Activated T-cell treated with anti-CD3 and anti-CD28 coated beads, Interleukin-2, amount 50 U/mL, for 4 hours (primary cell): Measurements from ENCODE around the gene SH3RF3. TPM values are rescaled to one million over a fixed set of nuclear protein-coding genes. Genes with fewer than 3 reads are reported as not detected.

Experiments used
- ATAC-seq, 2 donors: fragments of 200-7000 bp; cut with Tn5 transposase; one replicate each; pipeline ENCODE4 v1.10.0; 2021
- DNase-seq: peaks from one replicate; pipeline ENCODE4 v3.0.0-alpha.2; 2020
- H3K27me3 Mint-ChIP-seq: one replicate; pipeline ENCODE4 v1.8.0; 2021; ENCODE audit warnings: low read depth, mixed read lengths
- H3K36me3 Mint-ChIP-seq: one replicate; pipeline ENCODE4 v1.8.0; 2022; ENCODE audit warnings: mixed read lengths; ENCODE audit not compliant: insufficient read depth
- H3K4me1 Mint-ChIP-seq: one replicate; pipeline ENCODE4 v1.8.0; 2021; ENCODE audit warnings: low read depth, mixed read lengths
- H3K4me3 Mint-ChIP-seq: one replicate; pipeline ENCODE4 v1.8.0; 2021; ENCODE audit warnings: mild to moderate bottlenecking, moderate library complexity, mixed read lengths
- H3K9me3 Mint-ChIP-seq: one replicate; pipeline ENCODE4 v1.8.0; 2021; ENCODE audit warnings: mixed read lengths
- total RNA-seq, 3 donors: library from RNA; stranded (reverse); gene quantifications; one replicate each; pipeline ENCODE4 v1.2.1, GENCODE V29; 2021

SH3RF3 gene
- total RNA-seq, 3 donors from 2014 or later, result 0.33 to 0.98 (median 0.89) TPM

DNA sequence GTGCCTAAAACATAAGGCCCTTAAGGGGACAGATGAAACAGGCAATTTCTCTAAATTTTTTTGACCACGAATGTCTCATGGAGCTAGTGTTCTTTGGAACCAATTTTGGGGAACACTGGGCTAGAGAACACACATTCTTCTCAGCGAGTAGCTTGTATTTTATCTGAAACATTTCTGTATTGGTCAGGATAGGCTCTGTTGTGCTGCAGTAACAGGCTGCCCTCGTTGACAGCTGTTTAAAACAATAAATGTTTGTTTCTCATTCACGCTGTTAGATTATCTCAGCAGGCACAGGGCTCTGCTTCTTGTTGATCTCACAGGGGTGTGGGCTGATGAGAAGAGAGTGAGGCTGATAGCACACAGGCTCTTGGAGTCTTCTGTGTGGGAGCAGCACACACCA is 105.3 kb downstream of the SH3RF3 start:
- DNase-seq (no peak), ATAC-seq (no peak)
- H3K4me3 Mint-ChIP-seq, result no peak overlapping the region
- peaks cover 19% of the 10 kb centered on the region for H3K4me1 Mint-ChIP-seq
- peaks cover 14% of the 10 kb centered on the region for H3K27me3 Mint-ChIP-seq
- H3K36me3 Mint-ChIP-seq, result no peaks in the 10 kb centered on the region
- H3K9me3 Mint-ChIP-seq, result no peaks in the 10 kb centered on the region

DNA sequence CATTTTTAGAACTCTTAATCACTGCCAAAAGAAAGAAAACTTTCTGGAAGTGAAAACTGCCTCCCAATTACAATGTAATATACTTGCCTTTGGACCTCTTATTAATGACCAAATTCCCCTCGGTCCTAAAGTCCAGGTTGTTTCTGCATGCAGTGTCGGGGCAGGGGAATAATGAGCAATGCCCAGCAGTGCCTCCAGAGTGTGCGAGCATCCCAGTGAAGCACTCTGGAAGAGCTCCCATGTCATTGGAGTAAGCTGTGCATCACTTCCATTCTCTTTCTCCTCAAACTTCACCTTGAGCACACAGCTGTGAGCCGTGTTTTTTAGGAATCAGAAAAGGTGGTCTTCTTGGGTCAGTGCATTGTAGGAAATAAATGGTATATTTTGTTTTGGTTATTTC is 107.1 kb downstream of the SH3RF3 start:
- H3K4me1 Mint-ChIP-seq, result peaks cover 19% of the 10 kb centered on the region
- H3K9me3 Mint-ChIP-seq, result no peaks in the 10 kb centered on the region
- H3K36me3 Mint-ChIP-seq, result no peaks in the 10 kb centered on the region
- no peak overlapping the region for H3K4me3 Mint-ChIP-seq
- H3K27me3 Mint-ChIP-seq, result peaks cover 7% of the 10 kb centered on the region
- no peak for ATAC-seq
- no peak for DNase-seq

DNA sequence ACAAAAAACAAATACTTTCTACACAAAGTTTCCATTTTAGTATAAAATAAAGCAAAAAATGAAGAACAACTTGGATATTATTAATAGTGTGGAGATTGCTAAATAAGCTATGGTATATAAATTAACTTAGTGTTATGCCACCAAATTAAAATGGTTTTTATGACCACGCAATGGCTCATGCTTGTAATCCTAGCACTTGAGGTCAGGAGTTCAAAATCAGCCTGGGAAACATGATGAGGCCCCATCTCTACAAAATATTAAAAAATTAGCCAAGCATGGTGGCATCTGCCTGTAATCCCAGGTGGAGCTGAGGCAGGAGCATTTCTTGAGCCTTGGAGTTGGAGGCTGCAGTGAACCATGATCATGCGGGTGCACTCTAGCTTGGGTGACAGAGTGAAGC is 108.8 kb downstream of the SH3RF3 start:
- Mint-ChIP-seq H3K4me3 (no peak overlapping the region), H3K27me3 (peaks cover 7% of the 10 kb centered on the region), H3K4me1 (peaks cover 19% of the 10 kb centered on the region), H3K36me3 (no peaks in the 10 kb centered on the region), H3K9me3 (no peaks in the 10 kb centered on the region)
- ATAC-seq, result no peak
- DNase-seq, result no peak

DNA sequence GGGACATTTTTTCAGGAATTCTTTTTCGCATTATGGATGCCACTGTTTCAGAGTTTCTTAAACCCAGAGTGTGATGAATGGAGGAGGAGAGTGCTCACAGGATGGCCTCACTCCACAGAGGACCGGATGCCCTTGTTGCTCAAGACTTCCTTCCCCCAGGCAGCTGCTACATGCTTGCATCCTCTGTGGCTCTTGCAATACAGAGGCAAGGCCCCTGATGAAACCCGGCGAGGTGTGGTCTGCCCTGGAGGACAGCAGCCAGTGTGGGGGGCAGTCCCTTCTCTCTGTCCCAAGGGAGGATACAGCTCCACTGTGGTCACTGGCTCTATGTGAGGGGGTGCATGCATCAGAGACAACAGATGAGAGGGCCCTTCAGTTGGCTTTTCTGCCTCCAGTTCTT is 109.6 kb downstream of the SH3RF3 start:
- no peak overlapping the region for H3K4me3 Mint-ChIP-seq
- ATAC-seq, result peak; percentile 53 to 56

DNA sequence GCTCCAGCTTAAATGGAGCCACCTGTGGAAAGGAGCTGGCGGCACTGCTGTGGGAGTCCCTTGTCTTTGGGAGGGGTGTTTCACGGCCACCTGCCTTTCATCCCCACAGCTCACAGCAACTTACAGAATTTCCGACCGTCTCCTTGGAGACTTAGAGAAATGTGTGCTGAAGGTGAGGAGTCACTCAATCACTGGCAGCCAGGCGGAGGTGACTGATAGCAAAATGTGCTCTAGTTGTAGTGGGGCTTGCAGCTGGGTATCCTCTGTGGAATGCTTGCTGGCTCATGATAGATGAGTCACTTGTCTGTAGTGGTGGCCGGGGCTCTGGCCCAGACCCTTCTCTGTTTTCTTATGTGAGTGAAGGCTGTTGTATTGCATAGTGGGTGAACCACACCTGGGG is 110.7 kb downstream of the SH3RF3 start:
- Mint-ChIP-seq H3K27me3 (peaks cover 4% of the 10 kb centered on the region), H3K4me3 (no peak overlapping the region), H3K9me3 (no peaks in the 10 kb centered on the region), H3K36me3 (no peaks in the 10 kb centered on the region), H3K4me1 (peaks cover 19% of the 10 kb centered on the region)
- DNase-seq (no peak), ATAC-seq (no peak)

More for the DNA sequence above, 109.6 kb downstream of the SH3RF3 start:
- peaks cover 7% of the 10 kb centered on the region for H3K27me3 Mint-ChIP-seq
- peaks cover 19% of the 10 kb centered on the region for H3K4me1 Mint-ChIP-seq
- H3K9me3 Mint-ChIP-seq, result no peaks in the 10 kb centered on the region
- H3K36me3 Mint-ChIP-seq, result no peaks in the 10 kb centered on the region
- no peak for DNase-seq

DNA sequence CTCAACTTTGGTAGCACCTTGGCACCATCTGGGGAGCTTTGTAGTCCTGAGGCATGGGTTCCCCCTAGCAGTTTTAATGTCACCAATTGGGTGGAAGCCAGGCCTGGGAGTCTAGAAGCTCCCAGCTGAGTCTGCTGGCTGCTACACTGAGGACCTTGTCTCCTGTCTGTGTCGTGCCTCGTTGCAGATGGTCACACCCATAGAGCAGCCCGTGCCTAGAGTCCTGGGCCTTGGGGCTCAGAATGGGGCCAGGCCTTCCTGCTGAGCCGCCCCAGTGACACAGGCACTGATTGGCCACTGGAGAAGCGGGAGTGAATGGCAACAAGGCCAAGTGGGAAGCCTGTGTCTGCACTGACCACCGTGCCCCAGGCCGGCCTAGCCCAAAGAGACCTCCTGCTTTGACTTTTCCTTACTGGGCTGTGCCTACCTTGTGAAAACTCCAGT is 113.2 kb downstream of the SH3RF3 start:
- Mint-ChIP-seq H3K9me3 (no peaks in the 10 kb centered on the region), H3K4me3 (no peak overlapping the region), H3K27me3 (peaks cover 4% of the 10 kb centered on the region), H3K4me1 (peaks cover 13% of the 10 kb centered on the region), H3K36me3 (no peaks in the 10 kb centered on the region)
- ATAC-seq (no peak), DNase-seq (no peak)

DNA sequence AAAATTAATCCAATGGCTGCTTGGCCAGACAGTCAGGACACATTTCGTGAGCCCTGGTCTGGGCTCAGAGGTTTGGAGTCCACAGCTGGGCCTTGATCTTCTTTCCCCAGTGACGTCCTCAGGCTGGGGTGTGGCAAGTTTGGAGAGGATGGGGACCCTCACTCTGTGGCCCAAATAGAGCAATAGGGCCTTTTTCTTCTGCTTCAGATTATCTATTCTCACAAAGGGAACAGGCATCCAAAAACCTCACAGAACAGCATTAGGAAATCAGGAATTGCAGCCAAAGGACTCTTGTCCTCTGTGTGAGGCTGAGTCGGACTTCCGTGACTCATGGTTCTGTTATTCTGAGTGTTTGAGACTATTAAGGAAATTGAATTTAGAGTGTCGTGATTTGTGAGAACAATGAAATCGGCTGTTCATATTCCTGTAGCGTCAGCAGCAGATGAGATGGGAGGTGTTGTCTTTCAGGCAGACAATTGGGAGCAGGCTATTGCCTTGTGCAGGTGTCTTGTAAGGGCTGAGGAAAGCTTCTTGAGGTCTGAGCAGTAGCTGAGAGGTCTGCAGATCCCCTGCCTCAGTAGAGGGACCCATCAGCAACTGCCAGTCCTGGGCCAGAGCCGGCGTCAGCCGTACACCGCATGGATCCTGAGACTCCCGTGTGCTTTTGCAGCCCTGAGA is 113.8 kb downstream of the SH3RF3 start:
- Mint-ChIP-seq H3K36me3 (no peaks in the 10 kb centered on the region), H3K27me3 (peaks cover 4% of the 10 kb centered on the region), H3K4me3 (no peak overlapping the region), H3K9me3 (no peaks in the 10 kb centered on the region), H3K4me1 (peaks cover 13% of the 10 kb centered on the region)
- DNase-seq (no peak), ATAC-seq (no peak)

DNA sequence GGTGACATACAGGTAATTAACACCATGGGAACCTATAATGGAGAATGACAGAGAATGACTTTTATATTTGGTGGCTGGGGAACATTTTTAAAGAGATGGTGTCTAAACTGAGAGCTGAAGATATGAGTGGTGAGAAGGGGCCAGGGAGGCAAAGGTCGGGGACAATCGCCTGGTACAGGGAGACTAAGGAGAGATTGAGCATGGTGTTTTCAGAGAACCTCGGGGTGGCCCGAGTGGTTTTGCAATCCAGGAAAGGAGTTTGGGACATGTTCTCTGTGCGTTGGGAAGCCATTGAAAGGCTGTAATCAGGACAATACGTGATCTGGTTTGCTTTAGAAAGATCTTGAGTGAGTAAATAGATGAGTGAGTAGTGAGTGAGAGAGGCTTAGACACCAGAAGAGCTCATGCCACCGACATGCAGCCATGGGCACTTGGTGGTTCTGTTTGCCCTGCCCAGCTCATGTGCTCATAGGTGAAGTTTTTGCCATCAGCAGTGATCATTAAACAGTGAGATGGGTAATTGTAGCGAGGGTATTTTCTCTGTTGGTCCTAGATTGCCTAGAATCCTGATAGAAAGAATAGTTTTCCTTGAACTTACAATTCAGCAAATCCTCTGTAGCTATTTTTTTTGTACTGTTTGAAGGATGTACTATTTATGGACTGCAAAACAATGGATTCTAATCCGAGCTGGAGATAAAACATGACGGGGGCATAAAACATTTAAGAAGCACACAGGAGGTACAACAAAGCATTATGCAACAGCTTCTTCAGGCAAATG is 114.7 kb downstream of the SH3RF3 start:
- Mint-ChIP-seq H3K4me1 (peaks cover 7% of the 10 kb centered on the region), H3K36me3 (no peaks in the 10 kb centered on the region), H3K27me3 (peaks cover 4% of the 10 kb centered on the region), H3K9me3 (no peaks in the 10 kb centered on the region), H3K4me3 (no peak overlapping the region)
- no peak for DNase-seq
- no peak for ATAC-seq

DNA sequence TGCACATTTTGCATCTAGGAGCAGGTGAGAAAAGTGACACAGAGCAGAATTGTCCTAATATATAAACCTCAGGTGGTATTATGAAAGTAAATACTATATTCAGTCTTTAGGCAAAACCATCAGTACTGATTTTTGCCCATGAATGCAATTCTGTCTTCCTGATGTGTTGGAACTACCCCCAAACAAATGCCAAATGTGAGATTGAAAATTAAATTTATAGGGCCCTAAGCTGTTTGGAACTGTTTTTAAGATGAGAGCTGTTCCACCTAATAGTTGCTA is 115.2 kb downstream of the SH3RF3 start:
- no peak for ATAC-seq
- no peak overlapping the region for H3K4me3 Mint-ChIP-seq

DNA sequence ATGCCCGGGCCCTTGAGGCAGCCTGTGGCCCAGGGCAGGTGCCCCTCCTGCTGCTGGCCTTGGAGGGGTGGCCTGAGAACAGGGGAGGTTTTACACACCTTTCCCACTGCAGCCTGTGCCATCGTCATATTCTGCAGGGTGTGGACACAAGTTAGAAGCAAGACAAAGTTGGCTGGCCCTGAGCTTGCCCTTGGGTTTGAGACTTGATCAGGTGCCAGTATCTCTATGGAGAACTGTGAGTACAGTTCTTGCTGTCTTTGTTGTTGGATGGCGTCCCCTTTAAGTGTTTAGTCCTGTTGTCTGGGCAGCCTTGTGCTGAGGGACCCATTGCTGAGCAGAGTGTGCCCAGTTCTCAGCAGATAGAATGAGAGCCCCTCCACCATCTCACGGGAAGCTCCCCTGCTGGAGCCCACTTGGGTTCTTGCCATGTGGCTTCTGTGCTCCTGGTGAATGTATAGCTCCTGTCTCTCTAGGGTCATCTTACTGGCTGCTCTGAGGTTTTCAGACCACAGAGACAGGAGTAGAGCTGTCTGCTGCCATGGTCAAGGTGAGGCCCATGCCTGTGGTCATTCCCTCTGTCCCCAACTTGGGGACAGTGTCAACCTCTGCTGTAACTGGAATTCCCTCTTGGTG is 115.9 kb downstream of the SH3RF3 start:
- no peak overlapping the region for H3K4me3 Mint-ChIP-seq
- H3K27me3 Mint-ChIP-seq, result peaks cover 4% of the 10 kb centered on the region
- H3K4me1 Mint-ChIP-seq, result no peaks in the 10 kb centered on the region
- no peaks in the 10 kb centered on the region for H3K9me3 Mint-ChIP-seq
- H3K36me3 Mint-ChIP-seq, result no peaks in the 10 kb centered on the region
- ATAC-seq (no peak), DNase-seq (no peak)

More for the DNA sequence above, 115.2 kb downstream of the SH3RF3 start:
- Mint-ChIP-seq H3K9me3 (no peaks in the 10 kb centered on the region), H3K4me1 (peaks cover 2% of the 10 kb centered on the region), H3K27me3 (peaks cover 4% of the 10 kb centered on the region), H3K36me3 (no peaks in the 10 kb centered on the region)
- DNase-seq, result no peak

DNA sequence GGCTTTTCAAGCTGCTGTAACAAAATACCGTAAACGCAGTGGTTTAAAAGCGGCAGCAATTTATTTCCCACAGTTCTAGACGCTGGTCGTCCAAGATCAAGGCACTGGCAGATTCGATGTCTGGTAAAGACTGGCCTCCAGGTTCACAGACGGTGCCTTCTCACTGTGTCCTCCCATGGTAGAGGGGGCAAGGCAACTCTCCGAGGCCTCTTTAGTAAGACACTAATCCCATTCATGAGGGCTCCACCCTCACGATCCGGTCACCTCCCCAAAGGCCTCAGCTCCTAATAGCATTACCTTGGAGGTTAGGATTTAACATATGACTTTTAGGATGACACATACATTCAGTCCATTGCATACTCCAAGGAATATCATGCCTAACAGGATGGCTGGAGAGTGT is 117.2 kb downstream of the SH3RF3 start:
- Mint-ChIP-seq H3K36me3 (no peaks in the 10 kb centered on the region), H3K27me3 (peaks cover 4% of the 10 kb centered on the region), H3K9me3 (no peaks in the 10 kb centered on the region), H3K4me1 (no peaks in the 10 kb centered on the region), H3K4me3 (no peak overlapping the region)
- DNase-seq, result no peak
- ATAC-seq, result no peak

DNA sequence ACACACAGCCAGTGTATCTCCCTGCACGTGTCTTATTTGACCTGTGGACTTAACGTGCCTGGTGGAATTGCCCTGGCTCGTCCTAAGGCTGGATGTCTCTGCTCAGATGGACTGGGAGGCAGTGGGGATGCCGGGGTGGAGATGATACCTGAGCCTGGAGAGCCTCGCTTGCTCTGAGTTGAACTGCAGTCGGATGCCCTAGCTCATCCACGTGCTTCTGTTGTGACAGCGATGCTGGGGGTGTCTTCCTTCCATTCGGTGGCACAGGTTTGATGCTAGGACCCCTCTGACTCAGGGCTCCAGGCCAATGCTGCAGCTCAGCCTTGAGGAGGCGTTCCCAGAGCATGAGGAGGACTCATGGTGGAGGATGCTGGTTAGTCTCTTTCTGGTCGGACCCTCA is 117.6 kb downstream of the SH3RF3 start:
- H3K9me3 Mint-ChIP-seq, result no peaks in the 10 kb centered on the region
- H3K4me3 Mint-ChIP-seq, result no peak overlapping the region
- no peak for DNase-seq
- no peaks in the 10 kb centered on the region for H3K36me3 Mint-ChIP-seq
- no peaks in the 10 kb centered on the region for H3K4me1 Mint-ChIP-seq
- no peak for ATAC-seq
- H3K27me3 Mint-ChIP-seq, result peaks cover 4% of the 10 kb centered on the region

DNA sequence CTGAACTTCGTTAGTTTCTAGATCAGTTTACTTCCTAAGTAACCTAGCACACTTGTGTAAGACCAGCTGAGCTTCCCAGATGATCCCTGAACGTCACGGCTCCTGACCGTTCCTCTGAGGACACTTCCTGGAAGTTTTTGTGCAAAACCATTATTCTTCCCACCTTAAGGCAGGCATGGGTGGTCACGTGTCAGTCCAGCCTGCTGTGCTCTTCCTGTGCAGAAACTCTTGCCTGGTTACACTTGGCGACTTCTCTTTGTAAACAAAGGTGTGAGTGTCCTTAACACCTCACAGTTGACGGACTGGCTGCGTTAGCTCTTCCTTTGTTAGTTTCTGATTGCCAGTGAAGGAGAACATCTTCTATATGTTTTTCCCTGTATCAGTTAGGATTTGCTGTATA is 118.3 kb downstream of the SH3RF3 start:
- no peaks in the 10 kb centered on the region for H3K9me3 Mint-ChIP-seq
- H3K36me3 Mint-ChIP-seq, result no peaks in the 10 kb centered on the region
- no peak for ATAC-seq
- no peak overlapping the region for H3K4me3 Mint-ChIP-seq
- H3K4me1 Mint-ChIP-seq, result no peaks in the 10 kb centered on the region
- DNase-seq, result no peak
- H3K27me3 Mint-ChIP-seq, result peaks cover 4% of the 10 kb centered on the region

DNA sequence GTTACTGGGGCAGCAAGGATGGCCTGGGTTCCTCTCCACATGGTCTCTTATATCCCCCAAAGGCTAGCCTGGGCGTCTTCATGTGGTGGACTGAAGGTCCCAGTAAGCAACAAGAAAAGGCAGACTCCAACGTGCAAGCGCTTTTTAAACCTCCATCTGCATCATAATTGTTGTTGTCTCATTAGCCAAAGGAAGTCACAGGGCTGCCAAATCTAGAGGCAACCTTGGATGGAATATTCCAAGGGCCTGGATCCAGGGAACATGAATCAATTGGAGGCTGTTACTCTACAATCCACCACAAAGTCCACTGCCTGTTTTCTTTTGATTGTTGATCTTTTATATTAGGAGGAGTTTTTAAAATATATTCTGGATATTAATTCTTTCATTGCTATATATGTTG is 118.8 kb downstream of the SH3RF3 start:
- ATAC-seq, result no peak
- Mint-ChIP-seq H3K9me3 (no peaks in the 10 kb centered on the region), H3K4me3 (no peak overlapping the region), H3K36me3 (no peaks in the 10 kb centered on the region), H3K4me1 (no peaks in the 10 kb centered on the region), H3K27me3 (peaks cover under 1% of the 10 kb centered on the region)
- no peak for DNase-seq

DNA sequence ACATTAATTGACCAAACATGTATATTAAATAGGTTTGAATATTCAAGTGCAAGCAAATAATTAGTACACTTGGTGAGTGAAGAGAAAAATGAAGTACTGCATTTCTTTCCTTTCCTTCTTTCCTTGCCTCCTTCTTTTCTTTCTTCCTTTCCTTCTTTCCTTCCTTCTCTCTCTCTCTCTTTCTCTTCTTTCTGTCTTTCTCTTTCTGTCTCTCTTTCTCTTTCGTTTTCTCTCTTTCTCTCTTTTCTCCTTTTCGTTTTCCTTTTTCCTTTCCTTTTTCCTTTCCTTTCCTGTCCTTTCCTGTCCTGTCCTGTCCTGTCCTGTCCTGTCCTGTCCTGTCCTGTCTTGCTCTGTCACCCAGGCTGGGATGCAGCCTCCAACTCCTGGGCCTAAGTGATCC is 119.6 kb downstream of the SH3RF3 start:
- no peaks in the 10 kb centered on the region for H3K27me3 Mint-ChIP-seq
- no peaks in the 10 kb centered on the region for H3K4me1 Mint-ChIP-seq

More for the DNA sequence above, 119.6 kb downstream of the SH3RF3 start:
- Mint-ChIP-seq H3K9me3 (no peaks in the 10 kb centered on the region), H3K36me3 (no peaks in the 10 kb centered on the region), H3K4me3 (no peak overlapping the region)
- ATAC-seq, result no peak
- DNase-seq, result no peak
